SIG-M5 treated with dmso at 0.1 percent for 504 hours (cell line): ENCODE measurements around the gene EMC8.

Source experiments
- DNase-seq: peaks from one replicate; lab custom pipeline; 2025; ENCODE audit not compliant: unreplicated experiment; lab: John Stamatoyannopoulos, UW

EMC8 gene

DNA sequence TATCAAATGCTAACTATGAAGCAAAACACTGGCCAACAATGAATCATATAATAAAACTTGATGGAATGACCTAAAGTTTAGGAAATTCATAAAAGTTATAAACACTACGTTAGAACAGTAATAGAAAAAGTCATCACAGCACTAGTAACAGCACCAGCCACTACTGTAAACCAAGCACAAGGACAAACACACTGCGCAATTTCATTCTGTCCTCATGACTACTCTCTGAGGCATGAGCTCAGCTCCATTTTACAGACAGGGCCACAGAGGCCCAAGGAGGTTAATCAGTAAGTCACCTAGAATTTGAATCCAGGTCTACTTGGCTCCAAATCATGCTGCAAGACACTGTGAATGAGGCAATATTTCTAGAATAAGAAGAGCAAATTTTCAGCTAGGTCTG is 13.4 kb downstream of the EMC8 start:
- no peak for DNase-seq

GRCh38 chr16:85784813-85785212 is 14.5 kb downstream of the EMC8 start:
- no peak for DNase-seq

GRCh38 chr16:85783441-85783840 is 15.9 kb downstream of the EMC8 start:
- no peak for DNase-seq

DNA sequence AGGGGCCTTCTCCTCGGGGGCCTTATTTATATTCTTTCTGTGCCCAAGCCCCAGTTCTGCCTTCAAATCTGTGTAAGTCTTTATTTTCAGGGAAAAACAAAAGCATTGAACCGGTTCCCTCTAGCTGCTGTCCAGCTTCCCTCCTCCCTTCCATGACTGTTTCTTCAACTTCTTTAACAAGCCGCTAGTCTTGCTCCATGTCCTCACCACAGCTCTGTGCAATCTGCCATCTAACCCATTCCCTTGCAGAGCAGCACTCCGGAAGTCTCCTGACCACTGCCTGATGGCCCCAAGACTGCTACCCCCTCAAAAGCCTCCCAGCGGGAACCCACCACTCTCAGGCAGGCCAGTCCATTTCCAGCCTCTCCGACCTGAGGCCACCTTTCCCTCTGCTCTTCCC is 16.9 kb downstream of the EMC8 start:
- peak; percentile 3 for DNase-seq

- DNase-seq: no peak
These were observed 17.5 kb downstream of the EMC8 start for GRCh38 chr16:85781695-85782370.

DNA sequence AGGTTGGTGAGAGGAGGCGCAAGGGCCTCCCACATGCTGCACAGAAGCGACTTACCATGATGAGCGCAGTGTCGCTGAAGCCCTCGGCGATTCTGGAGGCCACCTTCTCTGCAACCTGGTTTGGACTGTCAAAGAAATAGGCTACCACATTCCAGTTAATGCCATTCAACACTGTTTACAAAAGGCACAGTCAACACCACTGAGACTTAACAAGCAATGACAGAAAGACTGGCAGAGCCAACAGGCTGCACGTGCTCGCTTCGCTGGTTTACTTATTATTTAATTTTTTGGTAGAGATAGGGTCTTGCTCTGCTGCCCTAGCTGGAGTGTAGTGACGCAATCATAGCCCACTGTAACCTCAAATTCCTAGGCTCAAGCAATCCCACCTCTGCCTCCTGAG is 18.2 kb downstream of the EMC8 start:
- no peak for DNase-seq

- no peak for DNase-seq
These were observed 19.1 kb downstream of the EMC8 start for GRCh38 chr16:85780281-85780680.

DNA sequence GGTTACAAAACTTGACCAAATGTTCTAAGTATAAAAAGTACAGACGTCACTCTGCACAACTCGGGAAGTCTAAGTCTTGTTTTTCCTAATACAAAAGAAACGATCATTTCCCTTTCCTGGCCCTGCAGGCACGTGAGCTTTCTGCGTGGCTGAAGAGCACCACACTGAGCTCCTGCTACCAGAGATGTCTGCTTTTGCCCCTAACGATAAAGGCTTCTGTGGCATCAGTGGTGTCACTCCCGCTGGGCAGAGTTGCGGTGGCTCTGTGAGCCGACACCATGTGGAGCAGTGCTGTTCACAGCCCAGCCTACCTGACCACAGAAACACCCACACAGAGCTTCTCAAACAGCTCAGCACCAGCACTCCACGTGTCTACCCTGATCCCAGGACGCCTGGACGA is 20.5 kb downstream of the EMC8 start:
- DNase-seq: no peak

- DNase-seq: peak; percentile 32
These were observed 21.6 kb downstream of the EMC8 start for GRCh38 chr16:85777583-85778310.

GRCh38 chr16:85774811-85775210 is 24.5 kb downstream of the EMC8 start:
- DNase-seq: no peak

DNA sequence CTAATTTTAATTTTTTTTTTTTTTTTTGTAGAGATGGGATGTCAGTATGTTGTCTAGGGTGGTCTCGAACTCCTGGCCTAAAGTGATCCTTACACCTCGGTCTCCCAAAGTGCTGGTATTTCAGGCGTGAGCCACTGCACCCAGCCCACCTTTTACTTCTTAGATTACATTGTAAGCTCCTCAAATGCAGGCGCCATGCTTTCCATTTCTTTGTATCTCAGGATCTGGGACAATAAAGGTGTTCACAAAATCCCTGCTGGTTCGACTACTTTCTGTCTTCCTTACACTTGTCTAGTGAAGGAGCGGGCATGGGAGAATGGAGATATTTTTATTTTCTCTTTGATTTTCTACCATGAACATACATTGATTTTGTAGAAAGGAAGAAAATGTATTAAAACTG is 25.2 kb downstream of the EMC8 start:
- DNase-seq: no peak

- DNase-seq: no peak
These were observed 26.3 kb downstream of the EMC8 start for GRCh38 chr16:85773044-85773443.

GRCh38 chr16:85770741-85771140 is 28.6 kb downstream of the EMC8 start:
- no peak for DNase-seq

DNA sequence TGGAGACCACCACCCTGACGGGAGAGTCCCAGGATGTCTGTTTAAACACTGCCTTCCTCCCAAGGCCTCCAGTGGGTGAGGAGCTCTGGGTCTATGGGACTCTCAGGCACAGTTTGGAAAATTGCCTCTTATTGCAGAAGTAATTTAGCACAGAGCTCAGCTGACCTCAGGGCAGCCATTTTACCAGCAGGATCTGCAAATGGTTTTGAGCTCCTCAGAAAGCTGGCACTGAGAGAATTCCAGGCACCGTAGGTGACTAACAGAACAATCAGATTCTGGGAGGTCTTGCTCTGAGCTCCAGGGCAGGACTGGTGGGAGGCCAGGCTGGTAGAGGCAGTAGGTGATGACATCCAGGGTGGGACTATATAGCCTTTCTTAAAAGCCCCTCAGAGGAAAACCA is 31.1 kb downstream of the EMC8 start:
- DNase-seq: no peak

GRCh38 chr16:85767531-85767930 is 31.8 kb downstream of the EMC8 start:
- DNase-seq: peak; percentile 39

GRCh38 chr16:85765767-85766166 is 33.6 kb downstream of the EMC8 start:
- DNase-seq: no peak

- DNase-seq: no peak
These were observed 34.1 kb downstream of the EMC8 start for GRCh38 chr16:85765211-85765610.

DNA sequence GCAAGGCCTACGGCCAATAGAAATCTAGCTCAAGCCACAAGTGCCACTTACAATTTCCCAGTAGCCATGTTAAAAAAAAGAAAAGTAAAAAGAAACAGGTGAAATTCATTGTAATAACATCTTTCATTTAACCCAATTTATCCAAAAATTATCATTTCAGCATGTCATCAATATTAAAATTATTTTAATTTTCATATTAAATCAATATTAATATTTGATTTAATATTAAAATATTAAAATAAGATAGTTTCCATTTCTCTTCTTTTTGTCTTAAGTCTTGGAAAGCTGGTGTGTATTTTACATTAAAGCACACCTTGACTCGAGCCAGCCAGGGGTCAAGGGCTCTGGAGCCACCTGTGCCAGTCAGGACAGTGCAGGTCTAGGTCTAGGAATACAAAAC is 35.7 kb downstream of the EMC8 start:
- no peak for DNase-seq

- no peak for DNase-seq
These were observed 36.4 kb downstream of the EMC8 start for GRCh38 chr16:85762970-85763369.

DNA sequence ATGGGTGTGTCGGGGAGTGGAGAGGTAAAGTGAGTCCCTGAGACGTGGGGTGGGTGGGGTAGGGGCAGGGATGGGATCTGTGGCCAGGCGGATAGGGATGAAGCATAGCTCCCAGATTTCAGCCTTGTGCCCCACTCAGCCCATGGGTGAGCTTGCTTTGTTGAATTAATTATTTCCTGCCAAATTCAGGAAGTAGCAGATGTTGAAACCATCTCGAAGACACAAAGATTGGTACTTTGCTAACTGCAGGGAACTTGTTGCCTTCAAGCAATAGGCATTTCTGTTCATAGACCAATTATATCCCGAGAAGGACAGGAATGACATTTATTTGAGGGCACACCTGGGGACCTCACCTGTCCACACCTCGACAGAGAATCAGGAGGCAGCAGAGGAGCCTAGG is 37.5 kb downstream of the EMC8 start:
- peak; percentile 63 for DNase-seq

DNA sequence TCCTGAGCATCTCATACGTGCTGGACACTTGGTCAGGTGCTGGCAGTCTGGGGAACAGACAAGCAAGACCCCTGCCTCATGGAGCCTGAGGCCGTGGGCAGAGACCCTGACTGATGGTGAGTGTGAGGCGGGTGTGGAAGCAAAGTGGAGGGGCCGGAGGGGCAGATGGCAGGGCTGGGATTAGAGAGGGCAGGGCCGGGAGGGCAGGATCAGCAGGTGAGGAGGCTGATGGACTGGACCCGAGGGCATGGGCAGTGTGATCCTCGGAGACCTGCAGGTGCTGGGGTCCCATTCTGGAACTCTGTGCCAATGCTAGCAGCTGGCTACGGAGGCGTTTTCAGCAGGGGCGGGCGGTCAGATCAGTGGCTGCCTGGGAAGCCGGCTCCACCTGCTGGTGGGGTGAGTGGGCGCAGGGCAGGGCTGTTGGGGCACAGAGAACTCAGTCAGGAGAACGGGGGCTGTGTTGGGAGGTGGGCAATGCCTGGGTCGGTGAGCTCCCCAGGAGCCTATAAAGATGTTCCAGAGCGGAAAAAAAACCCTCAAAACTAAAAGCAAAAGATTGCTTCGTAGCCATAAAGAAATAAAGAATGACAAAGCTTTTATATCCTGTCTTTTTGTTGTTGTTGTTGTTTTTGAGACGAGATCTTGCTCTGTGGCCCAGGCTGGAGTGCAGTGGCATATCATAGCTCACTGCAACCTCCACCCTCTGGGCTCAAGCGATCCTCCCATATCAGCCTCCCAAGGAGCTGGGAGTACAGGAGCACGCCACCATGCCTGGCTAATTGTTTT is 39.5 kb downstream of the EMC8 start:
- peak; percentile 40 for DNase-seq

DNA sequence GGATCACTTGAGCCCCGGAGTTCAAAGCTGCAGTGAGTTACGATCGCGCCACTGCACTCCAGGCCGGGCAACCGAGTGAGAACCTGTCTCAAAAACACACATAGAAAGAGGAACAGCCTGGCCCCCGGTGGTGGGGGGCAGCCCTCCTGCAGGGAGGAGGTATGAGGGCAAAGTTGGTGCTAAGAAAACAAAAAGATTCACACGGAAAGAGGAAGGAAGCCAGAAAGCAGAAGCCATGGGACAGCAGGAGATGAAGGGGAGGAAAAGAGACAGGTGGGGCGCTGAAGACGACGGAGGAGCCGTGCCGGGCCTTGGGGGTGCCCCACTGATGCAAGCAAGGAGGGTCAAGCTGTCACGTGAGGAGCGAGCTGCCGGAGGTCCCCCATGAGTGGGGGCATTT is 40.2 kb downstream of the EMC8 start:
- DNase-seq: peak; percentile 92
